ENCODE data around the gene BLTP1.
A peak's percentile ranks its signal among the peaks of the same experiment; 100 is the strongest.
"Not testable (repeated sequence)": the region's sequence is repeated elsewhere in the genome, so short reads cannot be mapped to it uniquely, and the experiment has no call there.

BLTP1 gene

GRCh38 chr4:122151982-122152710 is at the start of gene BLTP1:
Gene BLTP1, plus strand, starts transcription at chr4:122152331. Its CDS starts 18,317 bp downstream, at chr4:122170648.
- DNase-seq: peak; percentile 73 to 79

- no peak for DNase-seq
Measured at GRCh38 chr4:122104184-122104583, 47.9 kb upstream of the BLTP1 start.

- DNase-seq: no peak
Measured at GRCh38 chr4:122107680-122108079, 44.5 kb upstream of the BLTP1 start.

- not testable (repeated sequence) for DNase-seq
Measured at GRCh38 chr4:122110304-122110703, 41.8 kb upstream of the BLTP1 start.

- no peak for DNase-seq
Measured at GRCh38 chr4:122117743-122118142, 34.4 kb upstream of the BLTP1 start.

- DNase-seq: no peak
Measured at GRCh38 chr4:122118243-122118642, 33.9 kb upstream of the BLTP1 start.

- no peak for DNase-seq
Measured at GRCh38 chr4:122119739-122120138, 32.4 kb upstream of the BLTP1 start.

- DNase-seq: no peak
Measured at GRCh38 chr4:122121593-122121992, 30.5 kb upstream of the BLTP1 start.

- DNase-seq: no peak
Measured at GRCh38 chr4:122122083-122122482, 30.0 kb upstream of the BLTP1 start.

- no peak for DNase-seq
Measured at GRCh38 chr4:122129061-122129460, 23.1 kb upstream of the BLTP1 start.

GRCh38 chr4:122131562-122132157 is 20.5 kb upstream of the BLTP1 start:
- DNase-seq: no peak

- DNase-seq: no peak
Measured at GRCh38 chr4:122132891-122133290, 19.2 kb upstream of the BLTP1 start.

GRCh38 chr4:122139139-122139538 is 13.0 kb upstream of the BLTP1 start:
- DNase-seq: no peak

- no peak for DNase-seq
Measured at GRCh38 chr4:122140834-122141233, 11.3 kb upstream of the BLTP1 start.

GRCh38 chr4:122142687-122143086 is 9.4 kb upstream of the BLTP1 start:
- no peak for DNase-seq

GRCh38 chr4:122146652-122147051 is 5.5 kb upstream of the BLTP1 start:
- no peak for DNase-seq

- no peak for DNase-seq
Measured at GRCh38 chr4:122150931-122151330, 1.2 kb upstream of the BLTP1 start.

GRCh38 chr4:122152711-122153226 is 638 bp downstream of the BLTP1 start:
- peak in 1 of 2 experiments; percentile 62 for DNase-seq

- DNase-seq: no peak
Measured at GRCh38 chr4:122156819-122157218, 4.7 kb downstream of the BLTP1 start.

GRCh38 chr4:122163301-122163700 is 11.2 kb downstream of the BLTP1 start:
- DNase-seq: peak; percentile 59 to 94

GRCh38 chr4:122163767-122164166 is 11.6 kb downstream of the BLTP1 start:
- no peak for DNase-seq

- DNase-seq: no peak
Measured at GRCh38 chr4:122167369-122167768, 15.2 kb downstream of the BLTP1 start.

- no peak for DNase-seq
Measured at GRCh38 chr4:122170775-122171174, 18.6 kb downstream of the BLTP1 start.

- no peak for DNase-seq
Measured at GRCh38 chr4:122171323-122171722, 19.2 kb downstream of the BLTP1 start.
